Frontal cortex (tissue), 4 donors: ENCODE measurements around the gene CD247. TPM values are rescaled to one million over a fixed set of nuclear protein-coding genes. Genes with fewer than 3 reads are reported as not detected.

Source experiments
- DNase-seq, 2 donors: peaks; one replicate each; pipeline ENCODE4 v3.0.0; 2012; ENCODE audit warnings: low spot score in 2 of 2
- FAIRE-seq: peaks from 2 replicates; lab custom pipeline; 2012; peaks lifted over from hg19 to GRCh38; lab: Jason Lieb, UNC
- total RNA-seq: library from RNA; depleted of rRNA; stranded (reverse); fragments of >200 nt; gene quantifications from one replicate; pipeline ENCODE4 v1.2.3, GENCODE V29; 2014
- donor health status: control.
- donor health status: control.
- donor health status: control.

CD247 gene
- total RNA-seq, 1 donor from 2014 or later: 1.2 TPM

- no peak for DNase-seq
- no peak for FAIRE-seq
Measured at GRCh38 chr1:167492481-167492910, 25.8 kb downstream of the CD247 start.

- no peak for DNase-seq
Measured at GRCh38 chr1:167491586-167492461, 26.5 kb downstream of the CD247 start.

DNA sequence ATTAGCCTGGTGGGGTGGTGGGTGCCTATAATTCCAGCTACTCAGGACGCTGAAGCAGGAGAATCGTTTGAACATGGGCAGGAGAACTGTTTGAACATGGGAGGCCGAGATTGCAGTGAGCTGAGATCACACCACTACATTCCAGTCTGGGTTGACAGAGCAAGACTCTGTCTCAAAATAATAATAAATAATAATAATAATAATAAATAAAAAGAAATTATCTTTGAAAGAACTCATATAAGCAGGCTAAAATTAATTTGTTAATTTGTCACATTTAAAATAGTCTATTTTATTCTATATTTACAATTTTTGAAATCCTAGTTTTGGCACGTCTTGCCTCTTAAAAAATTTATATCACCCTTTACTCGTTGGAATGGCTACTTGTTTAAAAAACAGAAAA lies 27.6 kb downstream of the CD247 start:
- DNase-seq: no peak
- no peak for FAIRE-seq

More at GRCh38 chr1:167491586-167492461, 26.5 kb downstream of the CD247 start:
- FAIRE-seq: no peak

DNA sequence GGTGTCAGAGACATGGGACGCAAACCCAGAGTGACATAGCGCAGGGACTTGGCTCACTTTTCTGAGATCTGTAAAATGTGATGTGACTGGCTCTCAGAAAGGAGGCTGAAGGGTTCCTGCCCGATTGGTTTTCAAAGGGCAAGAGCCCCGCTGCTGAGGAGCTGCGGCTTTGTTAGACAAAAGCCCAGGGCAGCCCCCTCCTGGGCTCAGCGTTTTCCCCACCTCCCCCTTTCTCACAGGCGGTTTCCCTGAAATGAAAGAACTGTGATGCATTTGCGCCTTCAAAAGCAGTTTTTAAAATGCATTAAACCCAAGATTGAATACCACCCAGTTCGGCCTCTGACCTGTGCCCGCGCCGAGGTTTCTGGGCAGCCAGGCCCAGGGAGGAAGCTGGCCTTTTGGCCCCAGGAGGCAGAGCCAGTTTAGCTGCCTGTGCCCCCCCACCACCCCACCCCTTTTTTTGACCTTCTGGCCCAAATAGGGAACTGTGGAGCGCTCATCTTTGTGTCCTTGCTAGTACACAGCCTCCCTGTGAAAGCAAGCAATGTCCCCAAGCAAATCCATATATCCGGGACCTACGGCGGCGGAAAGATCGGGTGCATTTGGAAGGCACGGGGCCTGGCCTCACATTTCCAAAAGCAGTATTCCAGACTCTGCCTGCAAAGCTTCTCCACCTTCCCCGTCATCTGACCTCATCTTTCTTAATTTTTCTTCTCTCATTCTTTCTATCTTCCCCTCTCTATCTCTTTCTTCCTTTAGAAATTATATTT lies 28.6 kb downstream of the CD247 start:
- FAIRE-seq: no peak
- DNase-seq: no peak

DNA sequence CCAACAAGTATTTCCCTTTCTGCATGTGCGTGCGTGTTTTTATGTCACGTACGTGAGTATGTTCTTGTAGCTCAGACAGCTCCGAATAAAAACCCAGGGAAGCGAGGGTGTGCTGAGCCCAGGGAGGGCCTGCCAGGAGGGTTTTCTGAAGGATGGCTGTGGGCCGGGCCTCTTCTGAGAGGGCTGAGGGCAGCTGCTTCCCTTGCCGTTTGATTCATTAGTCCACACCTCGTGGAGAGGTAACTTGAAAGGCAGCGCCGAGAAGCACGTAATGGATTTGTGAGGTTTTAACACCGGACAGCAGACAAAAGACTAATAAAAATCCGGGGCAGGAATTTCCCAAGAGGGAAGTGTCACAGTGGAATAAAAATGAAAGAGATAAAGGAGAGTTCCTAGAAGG lies 29.5 kb downstream of the CD247 start:
- no peak for DNase-seq
- FAIRE-seq: no peak

GRCh38 chr1:167487614-167488013 lies 30.7 kb downstream of the CD247 start:
- no peak for FAIRE-seq
- no peak for DNase-seq

DNA sequence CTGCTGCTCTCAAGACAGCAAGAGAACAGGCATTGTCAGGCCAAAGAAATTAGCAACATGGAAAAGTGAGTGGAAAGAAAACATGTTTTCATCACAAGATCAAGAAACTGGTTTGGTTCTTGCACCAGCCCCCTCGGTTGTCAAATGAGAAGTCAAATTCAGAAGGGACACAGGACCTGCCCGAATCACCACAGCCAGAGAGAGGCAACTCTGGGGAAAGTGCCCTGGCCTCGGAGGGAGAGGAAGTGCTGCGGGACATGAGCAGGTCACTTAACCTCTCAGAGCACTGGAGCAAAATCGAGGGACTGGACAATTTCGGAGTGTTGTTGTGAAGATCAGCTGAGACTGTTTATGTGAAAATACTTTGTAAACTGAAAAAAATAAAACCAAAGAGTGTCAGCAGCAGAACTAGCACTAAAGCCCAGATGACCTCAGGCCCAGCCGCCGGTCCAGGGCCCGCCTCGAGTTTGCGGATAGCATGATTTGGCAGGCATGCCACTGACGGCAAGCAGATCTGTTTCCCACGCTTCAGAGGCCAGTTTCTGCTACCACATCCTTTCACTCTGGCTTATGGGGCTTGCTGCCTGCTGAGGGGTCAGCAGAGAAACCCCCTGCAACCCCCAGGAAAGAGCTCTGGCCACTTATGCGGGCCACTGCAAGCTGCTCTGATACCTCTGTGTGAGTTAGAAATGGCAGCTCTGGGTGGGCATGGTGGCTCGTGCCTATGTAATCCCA lies 32.1 kb downstream of the CD247 start:
- DNase-seq: no peak
- no peak for FAIRE-seq

- FAIRE-seq: no peak
- DNase-seq: no peak
Measured at GRCh38 chr1:167484726-167485502, 33.4 kb downstream of the CD247 start.

GRCh38 chr1:167483790-167484189 lies 34.5 kb downstream of the CD247 start:
- DNase-seq: no peak
- FAIRE-seq: no peak

DNA sequence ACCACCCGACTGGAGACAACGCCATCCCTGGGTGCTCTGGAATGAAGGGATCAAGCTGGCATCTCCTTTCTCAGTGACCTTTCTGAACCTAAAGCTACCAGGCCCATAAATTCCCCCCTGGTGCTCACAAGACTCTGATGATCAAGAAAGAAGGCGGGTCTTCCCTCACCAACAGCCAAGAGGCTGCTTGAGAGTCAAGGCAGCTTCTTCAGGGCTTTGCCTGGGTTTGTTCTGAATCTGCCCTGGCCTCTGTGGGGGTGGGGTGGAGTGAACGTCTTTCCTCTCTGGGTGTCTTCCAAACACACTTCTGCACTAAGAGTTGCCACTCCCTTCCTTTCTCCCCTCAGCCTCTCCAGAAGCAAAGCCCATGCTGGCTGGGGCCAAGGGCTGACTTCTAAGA lies 36.1 kb downstream of the CD247 start:
- FAIRE-seq (no peak), DNase-seq (no peak)

DNA sequence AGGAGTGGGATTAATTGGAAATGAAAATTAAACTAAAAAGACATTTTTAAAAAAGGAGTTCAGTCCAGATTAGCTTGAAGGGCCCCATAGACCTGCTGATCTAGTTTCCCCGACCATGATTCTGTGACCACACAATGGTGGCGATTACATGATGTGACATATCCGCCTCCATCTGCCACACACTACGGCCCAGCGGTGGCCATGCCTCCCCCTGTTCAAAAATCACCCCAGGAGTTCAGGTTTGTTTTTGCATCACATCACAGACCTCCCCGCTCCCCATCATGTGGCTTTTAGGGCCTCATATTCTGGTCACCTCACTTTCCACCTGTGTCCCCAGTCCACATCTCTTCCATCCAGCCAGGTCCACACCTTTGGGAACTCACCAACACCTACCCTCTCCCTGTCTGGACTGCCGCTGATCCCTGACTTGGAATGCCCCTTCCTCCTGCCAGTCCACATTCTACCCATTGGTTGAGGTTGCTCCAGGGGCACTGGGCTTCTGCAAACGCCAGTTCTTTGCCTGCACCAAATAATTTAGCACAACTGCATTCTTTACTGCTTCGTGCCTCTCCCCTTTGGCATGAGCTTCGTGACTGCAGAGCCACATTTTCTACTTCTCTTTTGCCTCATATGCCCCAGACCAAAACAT lies 38.9 kb downstream of the CD247 start:
- no peak for FAIRE-seq
- no peak for DNase-seq

DNA sequence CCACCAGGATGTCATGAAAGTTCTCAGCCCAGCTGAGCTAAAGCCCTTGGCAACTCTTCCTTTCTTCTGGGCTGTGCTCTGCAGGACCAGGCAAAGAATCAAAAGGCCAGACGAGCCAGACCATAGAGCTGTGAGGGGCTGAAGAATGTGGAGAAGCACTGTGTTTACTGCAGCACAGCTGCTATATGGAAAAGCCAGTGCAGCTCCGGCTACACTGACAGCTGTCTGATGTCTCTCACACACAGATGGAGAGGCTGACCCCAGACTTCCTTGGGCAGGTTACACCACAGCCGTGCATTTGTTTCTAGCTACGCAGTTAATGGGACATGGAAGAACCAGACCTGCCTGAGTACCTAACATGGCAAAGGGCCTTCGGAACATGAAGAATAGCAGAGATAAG lies 40.3 kb downstream of the CD247 start:
- FAIRE-seq: no peak

DNA sequence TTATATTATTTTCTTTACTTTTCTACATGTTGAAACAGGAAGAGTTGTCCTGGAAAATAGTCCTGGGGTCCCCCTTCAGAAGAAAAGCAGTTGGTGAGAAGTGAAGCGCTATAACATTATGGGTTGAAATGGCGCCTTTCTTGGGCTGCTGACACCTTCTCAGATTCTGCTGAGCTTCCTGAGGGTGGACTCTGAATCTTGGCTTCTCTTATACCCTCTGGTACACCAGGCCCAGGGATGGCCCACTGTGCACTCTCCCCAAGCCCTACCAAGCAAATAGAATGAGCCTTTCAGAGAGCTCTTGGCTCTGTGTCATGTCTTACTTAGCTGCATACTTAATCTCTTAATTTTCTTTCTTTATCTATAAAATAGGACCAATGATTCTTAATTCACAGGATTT lies 42.3 kb downstream of the CD247 start:
- DNase-seq (no peak), FAIRE-seq (no peak)

More for the DNA sequence above, 40.3 kb downstream of the CD247 start:
- DNase-seq: no peak

DNA sequence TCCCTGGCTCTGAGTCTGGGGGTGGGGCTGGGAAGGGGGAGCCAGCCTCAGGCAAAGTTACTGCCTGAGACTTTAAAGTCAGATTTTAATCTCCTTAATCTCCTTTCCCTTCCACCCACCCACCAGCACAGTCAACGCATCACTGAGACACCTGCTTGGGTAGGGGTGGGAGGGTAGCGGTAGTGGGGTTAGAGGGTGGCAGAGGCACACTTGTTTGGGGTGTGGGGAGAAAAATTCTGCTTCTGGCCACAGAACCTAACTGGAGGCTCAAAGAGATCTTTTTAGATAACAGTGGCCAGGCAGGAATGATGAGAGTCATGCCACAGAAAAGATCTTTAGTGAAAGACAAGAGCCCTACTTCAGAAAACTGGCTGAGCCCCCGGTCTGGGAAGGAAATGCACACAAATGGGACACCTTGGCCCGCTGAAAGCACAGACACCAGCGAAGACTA lies 44.1 kb downstream of the CD247 start:
- DNase-seq (no peak), FAIRE-seq (no peak)

GRCh38 chr1:167473761-167474160 lies 44.6 kb downstream of the CD247 start:
- DNase-seq: no peak
- no peak for FAIRE-seq

DNA sequence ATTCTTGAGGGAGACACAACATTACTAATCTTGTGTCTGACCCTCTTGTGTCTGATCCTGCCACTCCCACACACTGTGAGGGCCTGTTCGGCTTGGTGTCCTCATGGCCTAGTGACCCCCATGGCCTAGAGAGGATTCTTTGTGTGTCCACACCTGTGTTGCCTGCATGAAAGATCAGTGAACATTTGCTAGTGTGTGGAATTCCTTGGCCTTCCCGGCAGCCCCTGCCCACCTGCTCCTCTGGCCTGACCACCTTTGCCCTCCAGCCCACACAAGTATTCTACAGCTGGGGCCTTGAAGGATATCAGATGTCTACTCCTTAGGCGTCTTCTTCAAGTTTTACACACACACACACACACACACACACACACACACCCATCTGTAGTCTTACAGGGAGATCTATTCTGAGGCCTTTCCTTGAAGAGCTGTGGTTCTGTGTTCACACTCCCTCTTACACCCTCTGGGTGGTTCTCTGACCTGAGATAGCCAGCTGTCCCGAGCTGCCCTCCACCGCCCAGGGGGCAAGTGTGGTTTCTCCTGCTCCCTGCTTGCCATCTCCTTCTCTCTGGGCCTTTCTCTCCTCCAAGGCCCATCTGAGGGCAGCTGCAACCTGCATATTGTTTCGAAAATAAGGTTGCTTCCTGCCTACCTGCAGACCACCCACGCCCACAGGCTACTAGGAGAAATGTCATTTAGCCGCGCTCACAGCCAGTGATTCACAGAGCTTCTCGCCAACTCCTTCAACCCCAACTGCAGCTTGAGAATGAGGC lies 45.4 kb downstream of the CD247 start:
- DNase-seq: no peak
- no peak for FAIRE-seq

DNA sequence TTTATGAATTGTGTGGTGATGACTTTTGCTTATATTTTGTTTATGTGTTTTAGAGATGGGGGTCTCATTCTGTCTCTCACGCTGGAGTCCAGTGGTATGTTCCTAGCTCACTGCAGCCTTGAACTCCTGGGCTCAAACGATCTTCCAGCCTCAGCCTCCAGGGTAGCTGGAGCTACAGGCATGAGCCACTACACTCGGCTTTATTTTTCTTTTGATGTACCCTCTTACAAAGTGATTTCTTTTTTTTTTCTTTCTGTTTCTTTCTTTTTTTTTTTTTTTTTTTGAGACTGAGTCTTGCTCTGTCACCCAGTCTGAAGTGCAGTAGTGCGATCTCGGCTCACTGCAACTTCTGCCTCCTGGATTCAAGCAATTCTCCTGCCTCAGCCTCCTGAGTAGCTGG lies 46.8 kb downstream of the CD247 start:
- DNase-seq (no peak), FAIRE-seq (no peak)

DNA sequence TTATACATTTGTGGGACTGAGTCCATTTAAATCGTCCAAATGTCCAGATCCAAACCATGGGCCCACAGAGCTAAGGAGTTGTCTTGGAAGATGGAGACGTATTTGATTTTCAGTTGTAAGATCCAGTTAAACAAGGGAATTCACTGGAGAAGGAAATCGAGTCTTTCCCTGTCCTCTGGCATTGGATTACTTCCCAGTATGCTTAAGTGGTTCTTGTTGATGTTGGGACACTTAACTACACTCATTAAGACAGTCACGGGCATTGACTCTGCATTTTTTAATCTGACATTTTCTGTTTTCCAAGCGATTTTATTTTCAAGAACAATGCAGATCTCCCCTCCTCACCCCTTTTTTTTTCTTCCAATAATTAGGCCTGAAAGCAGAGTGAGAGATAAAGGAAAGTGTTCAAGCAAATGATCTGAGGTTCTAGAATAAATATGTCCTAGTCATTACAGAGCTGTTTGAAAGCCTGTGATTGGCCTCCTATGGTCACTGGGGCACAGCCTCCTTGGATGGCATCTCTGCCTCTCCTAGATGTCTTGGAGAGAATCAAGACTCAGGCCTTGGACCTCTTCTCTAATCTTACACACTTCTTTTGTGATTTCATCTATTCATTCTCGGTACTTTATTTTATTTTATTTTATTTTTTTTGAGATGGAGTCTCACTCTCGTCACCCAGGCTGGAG lies 48.9 kb downstream of the CD247 start:
- no peak for FAIRE-seq
- DNase-seq: no peak
